Measurements from ENCODE around the gene SAFB2. TPM values are rescaled to one million over a fixed set of nuclear protein-coding genes. Genes with fewer than 3 reads are reported as not detected.

Gene SAFB2
- total RNA-seq, 2 donors from 2014 or later, result 55.1 to 80.6 TPM

- no peak for TF ChIP-seq CTCF (IDR thresholded peaks at IDR 0.05)
- H3K36me3 ChIP-seq, result peaks cover 82% of the 10 kb centered on the region
- no peak overlapping the region for H3K27ac ChIP-seq
- DNase-seq (ENCODE audit: low spot score) (no peak), ATAC-seq (ENCODE audit: insufficient number of reproducible peaks, low FRiP score, low read depth) (no peak)
- no peaks in the 10 kb centered on the region for H3K27me3 ChIP-seq (replicated peaks; ENCODE audit: insufficient read depth)
- no peak overlapping the region for H3K4me3 ChIP-seq
- H3K9me3 ChIP-seq, result no peaks in the 10 kb centered on the region
- H3K4me1 ChIP-seq (ENCODE audit: control insufficient read depth in 1 of 2, low read depth in 2 of 2), result peaks cover 0 to 4% of the 10 kb centered on the region in 2 donors
Observed at GRCh38 chr19:5591476-5591875, 31.1 kb downstream of the SAFB2 start.

GRCh38 chr19:5590865-5591154 lies 31.8 kb downstream of the SAFB2 start:
- H3K36me3 ChIP-seq, result peaks cover 82% of the 10 kb centered on the region

GRCh38 chr19:5590151-5590864 lies 32.3 kb downstream of the SAFB2 start:
- Histone ChIP-seq H3K27ac (no peak overlapping the region), H3K4me1 (ENCODE audit: control insufficient read depth in 1 of 2, low read depth in 2 of 2) (peaks cover 3 to 15% of the 10 kb centered on the region in 2 donors), H3K9me3 (no peaks in the 10 kb centered on the region), H3K4me3 (no peak overlapping the region), H3K27me3 (replicated peaks; ENCODE audit: insufficient read depth) (no peaks in the 10 kb centered on the region), H3K36me3 (peaks cover 77% of the 10 kb centered on the region)
- no peak for TF ChIP-seq CTCF (IDR thresholded peaks at IDR 0.05)
- ATAC-seq (ENCODE audit: insufficient number of reproducible peaks, low FRiP score, low read depth) (no peak), DNase-seq (ENCODE audit: low spot score) (no peak)

More at GRCh38 chr19:5590865-5591154, 31.8 kb downstream of the SAFB2 start:
- H3K27ac ChIP-seq, result no peak overlapping the region
- DNase-seq (ENCODE audit: low spot score) (no peak), ATAC-seq (ENCODE audit: insufficient number of reproducible peaks, low FRiP score, low read depth) (no peak)
- no peaks in the 10 kb centered on the region for H3K27me3 ChIP-seq (replicated peaks; ENCODE audit: insufficient read depth)
- no peak overlapping the region for H3K4me3 ChIP-seq
- TF ChIP-seq CTCF (IDR thresholded peaks at IDR 0.05), result no peak
- no peaks in the 10 kb centered on the region for H3K9me3 ChIP-seq
- H3K4me1 ChIP-seq (ENCODE audit: control insufficient read depth in 1 of 2, low read depth in 2 of 2), result peaks cover 3 to 10% of the 10 kb centered on the region in 2 donors

GRCh38 chr19:5588906-5589676 lies 33.5 kb downstream of the SAFB2 start:
- no peak for TF ChIP-seq CTCF (IDR thresholded peaks at IDR 0.05)
- no peak for DNase-seq (ENCODE audit: low spot score)
- no peak overlapping the region for H3K4me3 ChIP-seq

GRCh38 chr19:5588441-5588840 lies 34.1 kb downstream of the SAFB2 start:
- no peaks in the 10 kb centered on the region for H3K9me3 ChIP-seq
- no peak overlapping the region for H3K27ac ChIP-seq
- DNase-seq (ENCODE audit: low spot score), result no peak
- ATAC-seq (ENCODE audit: insufficient number of reproducible peaks, low FRiP score, low read depth), result no peak
- no peaks in the 10 kb centered on the region for H3K27me3 ChIP-seq (replicated peaks; ENCODE audit: insufficient read depth)
- H3K4me1 ChIP-seq (ENCODE audit: control insufficient read depth in 1 of 2, low read depth in 2 of 2), result peaks cover 3 to 18% of the 10 kb centered on the region in 2 donors
- H3K4me3 ChIP-seq, result no peak overlapping the region
- TF ChIP-seq CTCF (IDR thresholded peaks at IDR 0.05), result no peak
- H3K36me3 ChIP-seq, result peaks cover 58% of the 10 kb centered on the region

More at GRCh38 chr19:5588906-5589676, 33.5 kb downstream of the SAFB2 start:
- Histone ChIP-seq H3K9me3 (no peaks in the 10 kb centered on the region), H3K36me3 (peaks cover 65% of the 10 kb centered on the region), H3K4me1 (ENCODE audit: control insufficient read depth in 1 of 2, low read depth in 2 of 2) (peaks cover 3 to 18% of the 10 kb centered on the region in 2 donors), H3K27ac (no peak overlapping the region), H3K27me3 (replicated peaks; ENCODE audit: insufficient read depth) (no peaks in the 10 kb centered on the region)
- no peak for ATAC-seq (ENCODE audit: insufficient number of reproducible peaks, low FRiP score, low read depth)
